GM18909 (cell line): Measurements from ENCODE around the gene HINT1.
A peak's percentile ranks its signal among the peaks of the same experiment; 100 is the strongest.
"Not testable (repeated sequence)": the region's sequence is repeated elsewhere in the genome, so short reads cannot be mapped to it uniquely, and the experiment has no call there.

Experiments used
- ATAC-seq: cut with Tn5 transposase; IDR thresholded peaks from one replicate; pipeline ENCODE4 v1.9.1; 2021; ENCODE audit warnings: mild to moderate bottlenecking; ENCODE audit not compliant: unreplicated experiment, poor library complexity

HINT1 gene

DNA sequence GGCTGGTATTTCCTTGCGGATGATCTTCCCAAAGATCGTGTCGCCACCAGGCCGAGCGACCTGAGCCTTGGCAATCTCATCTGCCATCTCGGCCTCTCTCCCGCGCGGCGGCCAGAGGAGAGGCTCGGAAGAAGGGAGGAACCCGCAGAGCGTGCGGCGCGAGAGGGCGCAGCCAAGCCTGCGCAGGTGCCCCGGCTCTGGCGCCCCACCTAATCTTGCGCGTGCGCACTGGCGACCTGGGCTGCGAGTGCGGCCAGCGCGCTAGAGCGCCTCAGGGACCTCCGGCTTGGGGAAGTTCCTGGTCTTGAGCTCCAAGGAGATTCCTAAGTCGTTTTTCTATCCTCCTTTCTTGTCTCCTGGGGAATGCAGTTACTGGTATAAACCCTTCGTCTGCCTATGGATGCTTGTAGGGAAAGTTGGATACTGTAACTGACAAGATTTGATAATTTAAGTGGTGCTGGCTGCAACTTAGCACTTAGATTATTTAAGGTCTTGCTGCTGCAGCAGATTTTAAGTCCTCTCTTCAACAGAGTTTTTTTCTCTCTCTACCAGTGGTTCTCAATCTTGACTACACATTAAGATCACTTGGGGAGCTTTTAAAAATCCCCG is at the start of gene HINT1:
TSS of gene HINT1 (minus strand) at position 138 of the 609 bp plus-strand sequence. CDS start at position 87, 51 bp downstream.
- peak; percentile 85 for ATAC-seq

DNA sequence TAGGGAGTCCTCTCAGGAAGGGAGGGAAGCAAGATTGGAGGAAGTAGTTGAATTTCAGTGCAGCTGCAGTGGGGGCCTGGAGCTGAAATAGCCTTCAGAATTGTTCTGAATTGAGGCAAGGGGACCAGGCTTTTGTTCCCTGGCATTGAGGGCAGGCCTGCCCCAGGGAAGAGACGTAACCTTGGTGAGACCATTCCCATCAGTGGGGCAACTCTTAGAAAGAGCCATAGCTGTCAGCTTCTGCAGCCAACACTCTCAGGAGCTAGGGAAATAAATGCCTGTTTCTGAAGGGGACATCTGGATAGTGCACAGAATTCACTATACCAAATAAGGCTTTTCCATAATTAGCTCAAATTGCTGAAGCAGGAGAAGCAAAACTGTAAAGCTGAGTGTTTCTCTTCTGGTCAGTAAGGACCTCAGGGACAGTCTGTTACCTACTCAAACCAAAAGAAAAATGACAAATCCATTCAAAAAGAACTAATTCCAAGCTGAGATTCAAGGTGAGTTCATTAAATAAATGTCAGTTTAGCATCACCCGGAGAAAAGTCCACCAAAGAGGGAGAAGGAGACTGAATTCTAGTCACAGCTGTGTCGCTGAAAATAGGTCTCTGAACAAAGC is 49.7 kb upstream of the HINT1 start:
- ATAC-seq = no peak

DNA sequence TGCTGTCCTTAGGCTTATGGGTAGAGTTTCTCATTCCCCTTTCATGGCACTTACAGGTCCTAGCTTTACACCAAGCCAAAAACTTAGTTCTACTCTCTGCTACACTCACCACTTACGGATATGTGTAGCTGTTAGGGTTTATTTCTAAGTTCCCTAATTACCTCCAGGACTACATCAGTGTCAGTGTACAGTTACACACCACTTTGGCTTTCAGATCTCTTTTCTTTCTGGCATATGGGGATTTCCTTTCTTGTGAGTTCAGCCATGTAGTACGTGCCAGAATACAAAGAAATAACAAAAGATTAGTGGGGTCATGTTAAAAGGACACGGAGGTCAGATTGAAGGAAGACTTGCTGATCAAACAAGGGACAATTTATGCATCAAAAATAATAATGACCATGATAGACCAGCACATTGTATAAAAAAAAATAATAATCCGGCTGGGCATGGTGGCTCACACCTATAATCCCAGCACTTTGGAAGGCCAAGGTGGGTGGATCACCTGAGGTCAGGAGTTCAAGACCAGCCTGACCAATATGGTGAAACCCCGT is 47.5 kb upstream of the HINT1 start:
- no peak for ATAC-seq

DNA sequence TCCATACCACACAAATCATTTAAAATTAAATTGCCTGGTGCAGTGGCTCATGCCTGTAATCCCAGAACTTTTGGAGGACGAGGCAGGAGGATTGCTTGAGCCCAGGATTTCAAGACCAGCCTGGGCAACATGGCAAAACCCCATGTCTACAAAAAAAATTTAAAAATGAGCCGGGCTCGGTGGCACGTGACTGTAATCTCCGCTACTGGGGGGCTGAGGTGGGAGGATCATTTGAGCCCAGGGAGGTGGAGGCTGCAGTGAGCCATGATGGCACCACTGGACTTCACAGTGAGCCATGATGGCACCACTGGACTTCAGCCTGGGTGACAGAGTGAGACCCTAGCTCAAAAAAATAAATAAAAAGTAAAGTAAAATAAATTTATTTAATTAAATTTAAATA is 46.6 kb upstream of the HINT1 start:
- ATAC-seq = no peak

DNA sequence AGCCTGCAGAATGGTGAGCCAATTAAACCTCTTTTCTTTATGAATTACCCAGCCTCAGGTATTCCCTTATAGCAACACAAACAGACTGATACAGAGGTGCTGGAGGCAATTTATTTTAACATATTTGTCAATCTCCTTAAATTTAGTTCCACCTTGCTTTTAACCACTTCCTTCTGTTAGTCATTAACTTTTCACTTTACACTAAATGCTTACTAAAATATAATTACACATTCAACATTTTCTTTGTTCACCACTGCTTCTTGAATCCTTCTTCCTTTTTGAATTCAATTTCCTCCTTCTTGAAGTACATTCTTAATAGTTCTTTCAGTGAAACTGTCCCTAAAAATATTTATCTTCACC is 45.1 kb upstream of the HINT1 start:
- no peak for ATAC-seq

- ATAC-seq = peak; percentile 92
Observed at GRCh38 chr5:131209506-131210150, 44.6 kb upstream of the HINT1 start.

GRCh38 chr5:131209175-131209505 is 44.1 kb upstream of the HINT1 start:
- ATAC-seq = no peak

- ATAC-seq = no peak
Observed at GRCh38 chr5:131206772-131207171, 41.7 kb upstream of the HINT1 start.

GRCh38 chr5:131206061-131206460 is 41.0 kb upstream of the HINT1 start:
- ATAC-seq = no peak

DNA sequence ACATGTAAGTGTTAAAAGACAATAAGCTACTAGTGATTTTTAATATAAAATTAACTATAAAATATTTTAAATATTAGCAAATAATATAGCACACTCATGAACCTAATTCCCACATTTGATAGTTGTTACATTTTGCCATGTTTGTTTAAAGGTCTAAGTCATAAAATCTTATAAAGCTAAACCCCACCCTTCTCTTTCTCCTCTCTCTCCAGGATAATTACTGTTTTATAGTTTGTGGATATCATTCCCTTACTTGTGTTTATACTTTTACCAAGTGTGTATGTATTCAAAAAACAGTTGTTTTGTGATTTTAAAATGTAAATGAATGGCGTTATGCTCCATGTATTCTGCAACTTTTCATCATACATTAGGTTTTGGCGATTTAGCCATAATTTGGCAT is 39.9 kb upstream of the HINT1 start:
- no peak for ATAC-seq

GRCh38 chr5:131200560-131200959 is 35.5 kb upstream of the HINT1 start:
- no peak for ATAC-seq

- ATAC-seq = no peak
Observed at GRCh38 chr5:131198625-131199024, 33.6 kb upstream of the HINT1 start.

GRCh38 chr5:131196331-131196730 is 31.3 kb upstream of the HINT1 start:
- ATAC-seq = no peak

GRCh38 chr5:131195696-131196095 is 30.6 kb upstream of the HINT1 start:
- no peak for ATAC-seq

DNA sequence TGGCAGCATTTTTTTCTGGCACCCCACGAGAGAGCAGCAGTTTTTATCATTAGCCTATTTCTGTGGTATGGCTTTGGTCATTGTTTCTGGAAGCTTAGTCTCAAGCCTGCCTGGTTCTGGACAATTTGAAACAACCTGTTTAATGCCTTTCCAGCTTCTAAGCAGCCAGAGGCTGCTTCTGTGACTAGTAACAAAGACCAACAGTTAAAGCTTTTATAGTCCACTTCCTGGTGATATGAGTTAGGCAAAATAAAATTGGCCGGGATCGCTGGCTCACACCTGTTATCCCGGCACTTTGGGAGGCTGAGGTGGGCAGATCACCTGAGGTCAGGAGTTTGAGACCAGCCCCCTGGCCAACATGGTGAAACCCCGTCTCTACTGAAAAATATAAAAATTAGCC is 29.7 kb upstream of the HINT1 start:
- ATAC-seq = no peak

GRCh38 chr5:131193897-131194296 is 28.8 kb upstream of the HINT1 start:
- ATAC-seq = not testable (repeated sequence)

DNA sequence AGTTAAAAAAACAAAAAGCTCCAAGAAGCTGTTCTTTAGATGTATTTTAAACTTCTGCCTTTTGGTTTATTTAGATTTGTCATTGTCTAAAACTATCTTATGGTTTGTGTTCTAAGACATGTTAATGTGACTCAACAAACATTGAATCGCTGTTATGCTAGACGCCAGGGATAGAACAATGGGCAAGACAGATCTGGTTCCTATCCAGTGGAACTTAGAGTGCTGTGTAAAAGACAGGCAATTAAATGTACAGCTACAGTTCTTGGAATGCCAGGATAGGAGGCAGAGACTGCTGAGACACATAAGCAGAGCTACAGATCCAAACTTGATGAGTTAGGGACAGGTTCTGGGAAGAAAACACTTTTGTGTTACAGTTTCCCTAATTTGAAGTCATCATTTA is 28.1 kb upstream of the HINT1 start:
- ATAC-seq = no peak

GRCh38 chr5:131186561-131187256 is 21.7 kb upstream of the HINT1 start:
- ATAC-seq = no peak

- ATAC-seq = no peak
Observed at GRCh38 chr5:131185523-131186104, 20.6 kb upstream of the HINT1 start.

- ATAC-seq = no peak
Observed at GRCh38 chr5:131182839-131183238, 17.8 kb upstream of the HINT1 start.

- no peak for ATAC-seq
Observed at GRCh38 chr5:131180407-131180806, 15.4 kb upstream of the HINT1 start.
